HepG2 (cell line): ENCODE results near the gene MYRFL. TPM values are rescaled to one million over a fixed set of nuclear protein-coding genes. Genes with fewer than 3 reads are reported as not detected.

Experiments
- ATAC-seq: fragments of 200-7000 bp; cut with Tn5 transposase; 3 replicates; pipeline ENCODE4 v1.9.1; 2020; ENCODE audit warnings: mild to moderate bottlenecking, moderate library complexity
- BruUV-seq: library from RNA; stranded (reverse); fragments of 400-500 nt; replicated peaks from 2 replicates; lab custom pipeline; 2021; lab: Mats Ljungman, UMichigan
- CTCF ChIA-PET: fragments of 300-600 bp; formaldehyde crosslinking; extraction: SDS; loops from one replicate; lab custom pipeline; 2021; ENCODE audit warnings: low total read pairs, inconsistent platforms, low intra/inter-chr PET ratio; lab: Yijun Ruan, JAX
- POLR2A ChIA-PET: fragments of 350-600 bp; sonication (Branson Sonifier 250); formaldehyde crosslinking; loops from one replicate; lab custom pipeline; 2020; ENCODE audit warnings: antibody characterized with exemption, inconsistent platforms; lab: Yijun Ruan, JAX
- DNase-seq: peaks from one replicate; pipeline ENCODE4 v3.0.0-alpha.2; 2015; ENCODE audit warnings: low spot score
- FAIRE-seq: peaks from 3 replicates; lab custom pipeline; 2011; peaks lifted over from hg19 to GRCh38; lab: Jason Lieb, UNC
- H2AFZ ChIP-seq: one replicate; pipeline ENCODE4 v1.6.1; 2011; ENCODE audit warnings: low read length, inconsistent platforms
- H3K27ac ChIP-seq: fragments of 300-600 bp; 3 replicates; pipeline ENCODE4 v1.8.0; 2011; ENCODE audit warnings: mixed run types, mild to moderate bottlenecking, mixed read lengths, low read length, inconsistent platforms; ENCODE audit not compliant: insufficient read depth; ENCODE audit errors: extremely low read length
- H3K27me3 ChIP-seq, 2 experiments: fragments of 200-600 bp in 1 of 2; 2 replicates in 1 of 2; 3 replicates in 1 of 2; pipeline versions ENCODE4 v1.6.0 to v1.8.0; 2011; ENCODE audit warnings: low read length in 2 of 2, mild to moderate bottlenecking in 2 of 2, moderate library complexity in 2 of 2, inconsistent platforms in 1 of 2; ENCODE audit not compliant: insufficient read depth in 2 of 2, control insufficient read depth in 1 of 2
- H3K36me3 ChIP-seq, 2 experiments: fragments of 200-600 bp in 1 of 2; replicated peaks in 1 of 2; 2 replicates in 1 of 2; 3 replicates in 1 of 2; pipeline versions ENCODE4 v1.5.1 to v1.8.0; 2011; ENCODE audit warnings: low read length in 2 of 2, inconsistent platforms in 1 of 2; ENCODE audit not compliant: insufficient read depth in 2 of 2, control insufficient read depth in 1 of 2
- H3K4me1 ChIP-seq: 2 replicates; pipeline ENCODE4 v1.5.1; 2012; ENCODE audit warnings: low read length, inconsistent platforms; ENCODE audit not compliant: insufficient read depth
- H3K4me2 ChIP-seq: 2 replicates; pipeline ENCODE4 v1.6.0; 2011; ENCODE audit warnings: low read depth, low read length, inconsistent platforms
- H3K4me3 ChIP-seq, 3 experiments: fragments of 200-600 bp in 1 of 3; sonication (generic), shearing (Covaris generic) in 1 of 3; replicated peaks in 1 of 3; 2 replicates each; pipeline ENCODE4 v1.5.1; 2011 to 2016; ENCODE audit warnings: low read length in 3 of 3, inconsistent platforms in 2 of 3, low read depth in 2 of 3, mild to moderate bottlenecking in 2 of 3, control low read depth in 1 of 3, mixed read lengths in 1 of 3; ENCODE audit not compliant: insufficient read depth in 1 of 3
- H3K79me2 ChIP-seq: one replicate; pipeline ENCODE4 v1.6.1; 2011; ENCODE audit warnings: low read length, inconsistent platforms; ENCODE audit not compliant: insufficient read depth
- H3K9ac ChIP-seq: 2 replicates; pipeline ENCODE4 v1.6.0; 2011; ENCODE audit warnings: mild to moderate bottlenecking, low read depth, low read length, inconsistent platforms; ENCODE audit not compliant: insufficient read depth
- H3K9me3 ChIP-seq: 2 replicates; pipeline ENCODE4 v1.5.1; 2012; ENCODE audit warnings: mild to moderate bottlenecking, low read length
- H4K20me1 ChIP-seq: 2 replicates; pipeline ENCODE4 v1.6.0; 2011; ENCODE audit warnings: inconsistent platforms, mild to moderate bottlenecking, low read length, moderate library complexity; ENCODE audit not compliant: insufficient read depth
- HCFC1 ChIP-seq: fragments of 150-350 bp; IDR thresholded peaks from 2 replicates; pipeline ENCODE4 v1.6.1; 2014; ENCODE audit warnings: low read depth, low read length
- SP2 ChIP-seq: sonication (generic); formaldehyde crosslinking; IDR thresholded peaks from 2 replicates; pipeline ENCODE4 v1.5.1; 2020; ENCODE audit warnings: mild to moderate bottlenecking, missing genetic modification reagents
- ZNF430 ChIP-seq: sonication (generic); formaldehyde crosslinking; IDR thresholded peaks from 2 replicates; pipeline ENCODE4 v1.9.0; 2021; ENCODE audit warnings: mild to moderate bottlenecking, missing genetic modification reagents
- ZNF451 ChIP-seq: sonication (generic); formaldehyde crosslinking; IDR thresholded peaks from 2 replicates; pipeline ENCODE4 v1.5.0; 2020; ENCODE audit warnings: mild to moderate bottlenecking, missing genetic modification reagents
- ZNF562 ChIP-seq: sonication (generic); formaldehyde crosslinking; IDR thresholded peaks from 2 replicates; pipeline ENCODE4 v1.8.0; 2022; ENCODE audit warnings: missing genetic modification reagents, borderline replicate concordance
- in situ Hi-C: cut with HindIII; loops from 2 replicates; pipeline ENCODE4 v1.10.0; 2017; ENCODE audit warnings: low pct_unique_long_range_greater_than_20kb; ENCODE audit not compliant: extremely low pct_ligation_motif_present
- intact Hi-C: fragments of 100-400 bp; cut with micrococcal nuclease; formaldehyde crosslinking; loops from one replicate; pipeline ENCODE4 v1.10.0; 2022; ENCODE audit not compliant: unreplicated experiment
- polyA plus RNA-seq, 8 experiments: library from polyadenylated mRNA; depleted of rRNA in 3 of 8; stranded (reverse) in 7 of 8; unstranded in 1 of 8; fragments of >200 nt; fragmentation: Illumina TruSeq in 4 of 8; extraction: Trizol in 4 of 8; gene quantifications; 2 replicates each; pipeline versions ENCODE4 v1.2.1 to v1.2.3, GENCODE V29; 2011 to 2016; ENCODE audit warnings: low read depth in 4 of 8, missing spikeins in 1 of 8, mixed read lengths in 1 of 8; ENCODE audit not compliant: insufficient read depth in 1 of 8
- total RNA-seq, 5 experiments: library from RNA; depleted of rRNA; stranded (reverse); fragments of >200 nt; fragmentation: Illumina TruSeq; extraction: Trizol; gene quantifications; 2 replicates each; pipeline ENCODE4 v1.2.3, GENCODE V29; 2016; ENCODE audit warnings: low read depth in 1 of 5
- TF ChIP-seq, protein P1 (sequence below): sonication (generic); formaldehyde crosslinking; IDR thresholded peaks from 2 replicates; pipeline ENCODE4 v1.4.0; 2020; ENCODE audit warnings: missing genetic modification reagents
- TF ChIP-seq, protein P2 (sequence below): sonication (generic); formaldehyde crosslinking; IDR thresholded peaks from 2 replicates; pipeline ENCODE4 v1.4.0; 2020; ENCODE audit warnings: missing genetic modification reagents, borderline replicate concordance
- TF ChIP-seq, protein P3 (sequence below): sonication (generic); formaldehyde crosslinking; IDR thresholded peaks from 2 replicates; pipeline ENCODE4 v1.4.0; 2020; ENCODE audit warnings: missing genetic modification reagents, borderline replicate concordance

Gene MYRFL
- total and polyA plus RNA-seq, 2 of the 13 experiments (the other 11 are each of a cell fraction or from before 2014, with no cell fraction given) = 0.09 to 0.11 TPM

DNA sequence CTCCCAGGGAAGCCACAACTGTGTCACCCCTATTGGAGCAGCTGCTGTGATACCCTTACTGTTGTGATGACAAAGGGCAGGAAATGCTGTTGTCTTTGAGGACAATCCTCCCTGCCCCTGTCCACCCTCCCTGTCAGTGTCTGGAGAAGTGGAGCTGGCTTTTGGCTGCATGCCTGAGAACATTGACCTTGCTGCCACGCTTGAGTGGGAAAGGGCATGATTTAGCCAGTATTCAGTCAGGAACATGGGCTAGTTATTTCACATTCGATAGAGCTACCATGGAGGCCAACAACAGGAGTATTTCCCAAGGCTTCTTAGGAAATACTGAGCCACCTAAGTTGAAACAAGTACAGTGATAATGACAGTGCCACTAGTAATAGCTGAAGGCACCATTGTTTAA is 59.4 kb downstream of the MYRFL start (continued):
- TF ChIP-seq, protein P1, sequence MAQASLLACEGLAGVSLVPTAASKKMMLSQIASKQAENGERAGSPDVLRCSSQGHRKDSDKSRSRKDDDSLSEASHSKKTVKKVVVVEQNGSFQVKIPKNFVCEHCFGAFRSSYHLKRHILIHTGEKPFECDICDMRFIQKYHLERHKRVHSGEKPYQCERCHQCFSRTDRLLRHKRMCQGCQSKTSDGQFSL (CRISPR knock-in tag) = no peak

- POLR2A ChIA-PET = no interaction called here
Observed at GRCh38 chr12:69885658-69886057, 60.6 kb downstream of the MYRFL start.

More at GRCh38 chr12:69885658-69886057, 60.6 kb downstream of the MYRFL start:
- in situ Hi-C loops (loop anchor here (25.0 kb wide), 1 partner anchor 477 kb away; the partner anchor contains the start of gene KCNMB4), intact Hi-C loops (no loop called here)
- Histone ChIP-seq H3K9ac (no peak overlapping the region), H2AFZ (no peak overlapping the region), H3K4me2 (no peak overlapping the region), H3K27me3 (peaks cover 0 to 9% of the 10 kb centered on the region in 2 experiments; a peak in 2 of 5 replicates), H4K20me1 (no peaks in the 10 kb centered on the region), H3K4me3 (no peak overlapping the region), H3K9me3 (no peaks in the 10 kb centered on the region), H3K79me2 (no peaks in the 10 kb centered on the region), H3K27ac (no peak overlapping the region), H3K36me3 (no peaks in the 10 kb centered on the region), H3K4me1 (no peaks in the 10 kb centered on the region)
- DNase-seq (no peak), ATAC-seq (no peak), FAIRE-seq (no peak)
- TF ChIP-seq, protein P2, sequence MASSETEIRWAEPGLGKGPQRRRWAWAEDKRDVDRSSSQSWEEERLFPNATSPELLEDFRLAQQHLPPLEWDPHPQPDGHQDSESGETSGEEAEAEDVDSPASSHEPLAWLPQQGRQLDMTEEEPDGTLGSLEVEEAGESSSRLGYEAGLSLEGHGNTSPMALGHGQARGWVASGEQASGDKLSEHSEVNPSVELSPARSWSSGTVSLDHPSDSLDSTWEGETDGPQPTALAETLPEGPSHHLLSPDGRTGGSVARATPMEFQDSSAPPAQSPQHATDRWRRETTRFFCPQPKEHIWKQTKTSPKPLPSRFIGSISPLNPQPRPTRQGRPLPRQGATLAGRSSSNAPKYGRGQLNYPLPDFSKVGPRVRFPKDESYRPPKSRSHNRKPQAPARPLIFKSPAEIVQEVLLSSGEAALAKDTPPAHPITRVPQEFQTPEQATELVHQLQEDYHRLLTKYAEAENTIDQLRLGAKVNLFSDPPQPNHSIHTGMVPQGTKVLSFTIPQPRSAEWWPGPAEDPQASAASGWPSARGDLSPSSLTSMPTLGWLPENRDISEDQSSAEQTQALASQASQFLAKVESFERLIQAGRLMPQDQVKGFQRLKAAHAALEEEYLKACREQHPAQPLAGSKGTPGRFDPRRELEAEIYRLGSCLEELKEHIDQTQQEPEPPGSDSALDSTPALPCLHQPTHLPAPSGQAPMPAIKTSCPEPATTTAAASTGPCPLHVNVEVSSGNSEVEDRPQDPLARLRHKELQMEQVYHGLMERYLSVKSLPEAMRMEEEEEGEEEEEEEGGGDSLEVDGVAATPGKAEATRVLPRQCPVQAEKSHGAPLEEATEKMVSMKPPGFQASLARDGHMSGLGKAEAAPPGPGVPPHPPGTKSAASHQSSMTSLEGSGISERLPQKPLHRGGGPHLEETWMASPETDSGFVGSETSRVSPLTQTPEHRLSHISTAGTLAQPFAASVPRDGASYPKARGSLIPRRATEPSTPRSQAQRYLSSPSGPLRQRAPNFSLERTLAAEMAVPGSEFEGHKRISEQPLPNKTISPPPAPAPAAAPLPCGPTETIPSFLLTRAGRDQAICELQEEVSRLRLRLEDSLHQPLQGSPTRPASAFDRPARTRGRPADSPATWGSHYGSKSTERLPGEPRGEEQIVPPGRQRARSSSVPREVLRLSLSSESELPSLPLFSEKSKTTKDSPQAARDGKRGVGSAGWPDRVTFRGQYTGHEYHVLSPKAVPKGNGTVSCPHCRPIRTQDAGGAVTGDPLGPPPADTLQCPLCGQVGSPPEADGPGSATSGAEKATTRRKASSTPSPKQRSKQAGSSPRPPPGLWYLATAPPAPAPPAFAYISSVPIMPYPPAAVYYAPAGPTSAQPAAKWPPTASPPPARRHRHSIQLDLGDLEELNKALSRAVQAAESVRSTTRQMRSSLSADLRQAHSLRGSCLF (CRISPR knock-in tag) = no peak
- no peak for TF ChIP-seq ZNF451 (CRISPR knock-in tag)
- no peak for TF ChIP-seq SP2 (CRISPR knock-in tag)
- TF ChIP-seq, protein P3, sequence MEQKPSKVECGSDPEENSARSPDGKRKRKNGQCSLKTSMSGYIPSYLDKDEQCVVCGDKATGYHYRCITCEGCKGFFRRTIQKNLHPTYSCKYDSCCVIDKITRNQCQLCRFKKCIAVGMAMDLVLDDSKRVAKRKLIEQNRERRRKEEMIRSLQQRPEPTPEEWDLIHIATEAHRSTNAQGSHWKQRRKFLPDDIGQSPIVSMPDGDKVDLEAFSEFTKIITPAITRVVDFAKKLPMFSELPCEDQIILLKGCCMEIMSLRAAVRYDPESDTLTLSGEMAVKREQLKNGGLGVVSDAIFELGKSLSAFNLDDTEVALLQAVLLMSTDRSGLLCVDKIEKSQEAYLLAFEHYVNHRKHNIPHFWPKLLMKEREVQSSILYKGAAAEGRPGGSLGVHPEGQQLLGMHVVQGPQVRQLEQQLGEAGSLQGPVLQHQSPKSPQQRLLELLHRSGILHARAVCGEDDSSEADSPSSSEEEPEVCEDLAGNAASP (CRISPR knock-in tag) = no peak
- TF ChIP-seq HCFC1 = no peak
- no peak for TF ChIP-seq ZNF430 (CRISPR knock-in tag)
- TF ChIP-seq ZNF562 (CRISPR knock-in tag) = no peak
- CTCF ChIA-PET = no interaction called here
- BruUV-seq = no TSS peak
